Activated T-cell treated with anti-CD3 and anti-CD28 coated beads, Interleukin-2, amount 50 U/mL, for 24 hours (primary cell): ENCODE measurements around the gene FANCD2.
"Not testable (repeated sequence)": the region's sequence is repeated elsewhere in the genome, so short reads cannot be mapped to it uniquely, and the experiment has no call there.

Experiments used
- DNase-seq: peaks from one replicate; pipeline ENCODE4 v3.0.0-alpha.2; 2020
- H3K27ac Mint-ChIP-seq: 2 replicates; pipeline ENCODE4 v1.8.0; 2020; ENCODE audit warnings: mild to moderate bottlenecking, mixed read lengths
- H3K27me3 Mint-ChIP-seq: 2 replicates; pipeline ENCODE4 v1.8.0; 2020; ENCODE audit warnings: mixed read lengths
- H3K36me3 Mint-ChIP-seq: 2 replicates; pipeline ENCODE4 v1.8.0; 2020; ENCODE audit warnings: low read depth, mixed read lengths
- H3K4me1 Mint-ChIP-seq: 2 replicates; pipeline ENCODE4 v1.8.0; 2020; ENCODE audit warnings: low read depth, mixed read lengths
- H3K4me3 Mint-ChIP-seq: 2 replicates; pipeline ENCODE4 v1.8.0; 2020; ENCODE audit warnings: mild to moderate bottlenecking, moderate library complexity, mixed read lengths
- H3K9me3 Mint-ChIP-seq: 2 replicates; pipeline ENCODE4 v1.8.0; 2020; ENCODE audit warnings: mixed read lengths

The FANCD2 gene

DNA sequence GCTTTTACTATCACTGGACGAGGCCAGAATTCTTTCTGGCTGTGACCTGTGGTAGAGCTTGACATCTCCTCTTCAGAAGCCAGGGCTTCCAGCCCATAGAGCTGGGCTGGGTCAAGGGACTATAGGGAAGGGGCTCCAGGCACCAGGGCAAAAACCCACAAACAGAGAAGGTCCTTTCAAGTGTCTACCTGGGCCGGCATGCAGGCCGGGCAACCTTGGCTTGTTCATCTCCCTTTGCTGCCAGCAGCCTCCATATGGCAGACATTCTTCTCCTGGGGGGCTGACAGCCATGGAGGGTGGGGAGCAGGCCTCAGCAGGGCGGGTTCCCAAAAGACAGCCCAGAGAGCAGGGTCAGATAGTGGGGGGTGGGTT lies 18.0 kb upstream of the FANCD2 start:
- Mint-ChIP-seq H3K4me1 (peaks cover 17% of the 10 kb centered on the region), H3K27me3 (peaks cover 22% of the 10 kb centered on the region), H3K36me3 (peaks cover 19% of the 10 kb centered on the region)
- DNase-seq, H3K27ac Mint-ChIP-seq, H3K9me3 Mint-ChIP-seq, H3K4me3 Mint-ChIP-seq: not testable (repeated sequence)

DNA sequence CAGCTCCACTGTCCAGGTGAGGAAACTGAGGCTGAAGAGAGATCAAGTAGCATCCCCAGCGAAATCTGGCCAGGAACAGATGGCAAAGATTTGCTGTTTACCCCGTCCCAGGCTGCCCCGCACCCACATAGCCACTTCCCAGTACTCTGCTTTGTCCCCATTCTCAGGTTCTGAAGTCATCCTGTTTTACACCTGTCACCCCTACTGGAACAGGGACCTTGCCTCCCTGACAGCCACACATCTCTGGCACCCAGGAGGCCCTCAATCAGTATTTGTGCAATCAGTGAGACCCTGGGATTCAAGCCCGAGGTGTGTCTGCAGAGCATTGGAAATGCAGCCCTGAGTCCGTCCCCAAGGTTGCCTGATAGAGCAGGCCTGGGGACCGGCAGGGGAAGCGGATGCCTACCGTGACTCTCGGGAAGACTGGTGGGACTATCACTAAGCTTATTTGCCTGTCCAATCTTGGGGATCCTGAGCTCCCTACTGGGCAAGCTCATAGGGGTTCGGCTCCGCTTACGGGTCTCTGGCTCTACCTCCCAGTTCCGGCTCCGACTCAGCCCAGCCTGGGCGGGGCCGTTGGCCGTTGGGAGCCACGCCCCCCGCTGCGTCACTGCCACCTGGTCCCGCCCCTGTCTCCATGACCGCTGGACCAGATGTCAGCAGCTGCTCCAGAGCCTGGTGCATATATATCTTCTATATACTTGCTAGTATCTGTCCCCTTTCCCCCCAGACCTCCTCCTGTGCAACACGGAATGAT lies 17.5 kb upstream of the FANCD2 start:
- no peak overlapping the region for H3K27ac Mint-ChIP-seq
- peaks cover 17% of the 10 kb centered on the region for H3K4me1 Mint-ChIP-seq
- H3K27me3 Mint-ChIP-seq = peaks cover 22% of the 10 kb centered on the region
- peaks cover 14% of the 10 kb centered on the region for H3K36me3 Mint-ChIP-seq
- no peaks in the 10 kb centered on the region for H3K9me3 Mint-ChIP-seq
- peak overlapping the region; percentile 15 for H3K4me3 Mint-ChIP-seq
- DNase-seq = peak; percentile 85

DNA sequence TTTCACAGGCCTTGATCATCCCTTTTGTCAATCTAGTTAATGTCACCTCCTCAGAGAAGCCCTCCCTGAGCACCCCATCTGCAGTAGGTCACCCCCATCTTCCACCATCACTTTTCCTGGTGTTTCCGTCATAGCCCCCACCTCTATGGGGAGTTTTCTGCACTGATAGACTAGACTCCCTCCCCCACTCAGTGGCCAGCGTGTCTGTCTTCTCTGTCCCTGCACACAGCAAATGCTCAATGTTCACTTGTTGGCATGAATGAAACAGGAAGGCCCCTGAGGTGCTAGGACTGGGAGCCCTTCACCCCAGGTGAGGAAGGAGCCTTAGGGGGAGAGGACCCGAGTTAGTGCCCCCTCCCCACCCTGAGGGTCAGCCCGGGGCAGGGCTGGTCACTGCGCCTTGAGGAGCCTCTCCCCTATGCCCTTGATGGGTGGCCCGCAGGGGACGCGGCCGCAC lies 15.8 kb upstream of the FANCD2 start:
- Mint-ChIP-seq H3K36me3 (peaks cover 1% of the 10 kb centered on the region), H3K27ac (no peak overlapping the region), H3K4me3 (peak overlapping the region; percentile 36), H3K9me3 (no peaks in the 10 kb centered on the region), H3K4me1 (peaks cover 17% of the 10 kb centered on the region), H3K27me3 (peaks cover 22% of the 10 kb centered on the region)
- DNase-seq = no peak

DNA sequence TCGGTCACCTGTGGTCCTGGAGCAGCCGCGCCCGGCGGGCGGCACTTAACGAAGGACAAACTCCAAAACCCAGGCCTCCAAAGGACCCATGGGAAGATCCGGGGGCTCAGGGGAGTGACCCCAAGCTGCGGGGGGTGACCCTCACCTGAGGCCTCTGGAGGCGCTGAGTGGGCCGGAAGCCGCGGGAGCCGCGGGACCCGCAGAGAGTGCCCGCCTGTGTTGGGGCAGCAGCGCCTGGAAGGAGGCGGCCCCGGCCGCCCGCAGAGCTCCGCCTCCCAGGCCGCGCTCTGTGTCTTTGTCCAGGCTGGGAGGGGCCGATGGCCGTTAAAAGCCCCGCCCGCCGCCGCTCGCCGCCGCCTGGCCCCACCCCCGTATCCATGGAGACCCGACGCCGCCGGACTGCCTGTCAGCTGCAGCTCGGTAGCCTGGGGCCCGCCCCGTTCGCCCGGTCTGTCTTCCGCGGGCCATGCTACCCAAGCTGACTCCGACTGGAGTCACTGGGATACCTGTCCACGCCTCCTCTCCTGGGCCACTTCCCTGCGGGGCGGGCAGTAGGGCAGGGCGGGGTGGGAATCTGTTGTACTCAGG lies 15.3 kb upstream of the FANCD2 start:
- no peaks in the 10 kb centered on the region for H3K9me3 Mint-ChIP-seq
- H3K27ac Mint-ChIP-seq = no peak overlapping the region

DNA sequence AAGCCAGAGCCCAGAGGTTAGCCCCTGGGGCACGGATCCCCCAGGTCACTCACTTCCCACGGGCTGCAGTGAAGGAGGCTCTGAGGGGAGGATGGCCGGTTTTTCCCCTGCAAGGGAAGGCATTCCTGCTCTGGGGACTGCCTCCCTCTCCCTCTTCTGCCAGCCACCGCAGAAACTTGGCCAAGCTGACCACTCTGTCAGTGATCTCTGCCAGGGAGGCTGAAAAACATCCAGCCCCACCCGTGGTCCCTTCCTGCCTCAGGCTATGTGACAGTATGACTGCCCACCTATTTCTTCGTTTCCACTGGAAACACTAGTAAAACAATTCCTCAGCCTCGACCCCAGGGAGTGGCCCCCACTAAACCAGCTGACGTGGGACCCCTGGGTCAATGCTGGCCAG lies 14.6 kb upstream of the FANCD2 start:
- H3K4me1 Mint-ChIP-seq = peaks cover 17% of the 10 kb centered on the region
- no peak overlapping the region for H3K27ac Mint-ChIP-seq
- no peak for DNase-seq
- H3K4me3 Mint-ChIP-seq = no peak overlapping the region
- peaks cover 4% of the 10 kb centered on the region for H3K36me3 Mint-ChIP-seq
- H3K9me3 Mint-ChIP-seq = no peaks in the 10 kb centered on the region
- H3K27me3 Mint-ChIP-seq = peaks cover 22% of the 10 kb centered on the region

More for the DNA sequence above, 15.3 kb upstream of the FANCD2 start:
- Mint-ChIP-seq H3K4me3 (peak overlapping the region; percentile 36), H3K36me3 (peaks cover 1% of the 10 kb centered on the region), H3K27me3 (peaks cover 22% of the 10 kb centered on the region), H3K4me1 (peaks cover 17% of the 10 kb centered on the region)
- DNase-seq = peak; percentile 85

GRCh38 chr3:10012106-10012505 lies 14.1 kb upstream of the FANCD2 start:
- no peak for DNase-seq
- H3K4me3 Mint-ChIP-seq = no peak overlapping the region
- H3K36me3 Mint-ChIP-seq = peaks cover 4% of the 10 kb centered on the region
- no peaks in the 10 kb centered on the region for H3K9me3 Mint-ChIP-seq
- H3K4me1 Mint-ChIP-seq = peaks cover 17% of the 10 kb centered on the region
- H3K27ac Mint-ChIP-seq = no peak overlapping the region
- H3K27me3 Mint-ChIP-seq = peaks cover 22% of the 10 kb centered on the region

GRCh38 chr3:10015461-10015904 lies 10.8 kb upstream of the FANCD2 start:
- Mint-ChIP-seq H3K36me3 (peaks cover 34% of the 10 kb centered on the region), H3K4me1 (peaks cover 20% of the 10 kb centered on the region), H3K27me3 (peaks cover 9% of the 10 kb centered on the region), H3K4me3 (no peak overlapping the region), H3K9me3 (no peaks in the 10 kb centered on the region), H3K27ac (no peak overlapping the region)
- DNase-seq = no peak

GRCh38 chr3:10017636-10018292 lies 8.5 kb upstream of the FANCD2 start:
- Mint-ChIP-seq H3K36me3 (peaks cover 55% of the 10 kb centered on the region), H3K4me1 (peaks cover 19% of the 10 kb centered on the region), H3K4me3 (no peak overlapping the region), H3K27ac (peak overlapping the region; percentile 59), H3K27me3 (no peaks in the 10 kb centered on the region), H3K9me3 (no peaks in the 10 kb centered on the region)
- DNase-seq = peak; percentile 58

DNA sequence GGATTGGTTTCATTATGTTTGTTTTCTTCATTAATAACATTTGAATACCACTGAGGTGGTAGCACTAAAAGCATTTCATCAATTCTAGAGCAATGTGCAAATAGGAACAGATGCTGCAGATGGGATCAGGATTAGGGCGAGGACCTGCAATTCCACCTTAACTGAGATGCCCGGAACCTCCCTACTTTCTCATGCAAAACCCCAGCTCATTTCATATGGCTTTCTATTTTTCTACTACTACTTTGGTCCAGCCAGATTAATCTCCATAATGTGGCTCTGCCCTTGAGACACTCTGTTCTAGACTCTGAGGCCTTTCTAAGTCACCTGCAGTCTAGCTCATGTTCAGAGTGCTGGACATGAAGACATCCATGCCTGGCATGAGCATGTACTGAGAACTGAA lies 7.4 kb upstream of the FANCD2 start:
- not testable (repeated sequence) for H3K27me3 Mint-ChIP-seq, H3K9me3 Mint-ChIP-seq, DNase-seq, H3K4me3 Mint-ChIP-seq, H3K27ac Mint-ChIP-seq
- H3K36me3 Mint-ChIP-seq = peaks cover 65% of the 10 kb centered on the region
- H3K4me1 Mint-ChIP-seq = peaks cover 24% of the 10 kb centered on the region

GRCh38 chr3:10019326-10019725 lies 6.9 kb upstream of the FANCD2 start:
- H3K9me3 Mint-ChIP-seq = no peaks in the 10 kb centered on the region
- peaks cover 28% of the 10 kb centered on the region for H3K4me1 Mint-ChIP-seq
- H3K4me3 Mint-ChIP-seq = no peak overlapping the region
- H3K27me3 Mint-ChIP-seq = no peaks in the 10 kb centered on the region
- no peak for DNase-seq
- no peak overlapping the region for H3K27ac Mint-ChIP-seq
- H3K36me3 Mint-ChIP-seq = peaks cover 69% of the 10 kb centered on the region

- H3K27ac Mint-ChIP-seq = no peak overlapping the region
- no peak for DNase-seq
- no peaks in the 10 kb centered on the region for H3K27me3 Mint-ChIP-seq
- H3K4me3 Mint-ChIP-seq = no peak overlapping the region
- peaks cover 39% of the 10 kb centered on the region for H3K4me1 Mint-ChIP-seq
- H3K36me3 Mint-ChIP-seq = peaks cover 81% of the 10 kb centered on the region
- H3K9me3 Mint-ChIP-seq = no peaks in the 10 kb centered on the region
These were observed 4.1 kb upstream of the FANCD2 start for GRCh38 chr3:10021856-10022775.

DNA sequence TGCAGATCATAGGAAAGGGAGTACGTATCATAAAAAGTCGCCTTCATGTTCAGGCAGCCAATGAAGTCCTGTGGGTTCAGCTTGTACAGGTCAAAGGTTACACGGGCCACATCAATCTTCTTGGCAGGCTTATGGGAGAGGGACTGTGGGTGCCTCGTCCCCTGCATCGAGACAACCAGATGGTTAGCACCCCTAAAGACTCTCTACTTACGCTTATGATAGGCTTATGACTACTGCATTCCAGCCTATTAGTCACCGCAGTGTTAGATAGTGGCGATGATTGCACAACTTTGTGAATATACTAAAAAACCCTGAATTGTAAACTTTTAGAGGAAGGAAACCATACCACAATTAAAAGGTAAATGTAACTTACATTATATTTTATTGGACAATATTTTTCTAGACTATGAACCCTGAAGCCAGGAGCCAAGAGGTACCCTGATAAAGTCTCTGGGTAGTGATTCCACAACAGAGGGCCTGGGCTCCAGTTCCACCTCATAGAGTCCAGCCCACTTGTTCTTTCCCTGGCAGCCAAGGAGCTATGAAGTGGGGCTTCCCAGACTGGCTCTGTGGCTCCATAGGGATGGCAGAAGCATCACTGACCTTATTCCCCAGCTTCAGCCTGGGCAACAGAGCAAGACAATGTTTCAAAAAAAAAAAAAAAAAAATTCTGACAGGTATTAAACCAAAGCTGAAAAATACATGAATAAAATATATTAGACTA lies 2.5 kb upstream of the FANCD2 start:
- peaks cover 78% of the 10 kb centered on the region for H3K36me3 Mint-ChIP-seq
- no peaks in the 10 kb centered on the region for H3K9me3 Mint-ChIP-seq
- H3K4me3 Mint-ChIP-seq = peak overlapping the region; percentile 20
- no peak for DNase-seq
- H3K27ac Mint-ChIP-seq = peak overlapping the region; percentile 57
- no peaks in the 10 kb centered on the region for H3K27me3 Mint-ChIP-seq
- H3K4me1 Mint-ChIP-seq = peaks cover 32% of the 10 kb centered on the region

- Mint-ChIP-seq H3K4me1 (peaks cover 34% of the 10 kb centered on the region), H3K4me3 (peak overlapping the region; percentile 98), H3K27me3 (no peaks in the 10 kb centered on the region), H3K27ac (peak overlapping the region; percentile 98), H3K36me3 (peaks cover 79% of the 10 kb centered on the region), H3K9me3 (no peaks in the 10 kb centered on the region)
- no peak for DNase-seq
These were observed 793 bp upstream of the FANCD2 start for GRCh38 chr3:10025205-10026083.
